PC-3 (cell line): Measurements from ENCODE around the gene SLK. TPM values are rescaled to one million over a fixed set of nuclear protein-coding genes. Genes with fewer than 3 reads are reported as not detected.

Experiments
- ATAC-seq: fragments of 200-7000 bp; cut with Tn5 transposase; 2 replicates; pipeline ENCODE4 v1.9.1; 2020; ENCODE audit warnings: mild to moderate bottlenecking, moderate library complexity
- BruUV-seq: library from RNA; stranded (reverse); fragments of 400-500 nt; replicated peaks from 2 replicates; lab custom pipeline; 2021; lab: Mats Ljungman, UMichigan
- CTCF ChIA-PET: fragments of 300-600 bp; sonication (Branson Sonifier 250); formaldehyde crosslinking; loops from one replicate; lab custom pipeline; 2022; ENCODE audit warnings: antibody characterized with exemption; lab: Charles Lee
- POLR2A ChIA-PET: fragments of 300-600 bp; sonication (Branson Sonifier 250); formaldehyde crosslinking; loops from one replicate; lab custom pipeline; 2022; ENCODE audit warnings: antibody characterized with exemption; ENCODE audit not compliant: unreplicated experiment; lab: Charles Lee
- DNase-seq: peaks from one replicate; pipeline ENCODE4 v3.0.0-alpha.2; 2015
- H2AFZ ChIP-seq: fragments of 300-600 bp; sonication (generic); 2 replicates; pipeline ENCODE4 v1.6.0; 2016; ENCODE audit warnings: antibody characterized with exemption, low read length
- H3F3A ChIP-seq: fragments of 300-600 bp; sonication (generic); one replicate; pipeline ENCODE4 v1.6.0; 2017; ENCODE audit warnings: antibody characterized with exemption, low read length, control low read depth, mild to moderate bottlenecking; ENCODE audit not compliant: unreplicated experiment
- H3K27ac ChIP-seq: fragments of 300-600 bp; sonication (generic); 2 replicates; pipeline ENCODE4 v1.5.1; 2016; ENCODE audit warnings: mild to moderate bottlenecking, low read length
- H3K27me3 ChIP-seq: fragments of 300-600 bp; sonication (generic); 2 replicates; pipeline ENCODE4 v1.6.1; 2016; ENCODE audit warnings: low read length, mixed read lengths
- H3K36me3 ChIP-seq: fragments of 300-600 bp; sonication (generic); 2 replicates; pipeline ENCODE4 v1.6.1; 2016; ENCODE audit warnings: low read depth, mixed run types, low read length, mixed read lengths
- H3K4me1 ChIP-seq: fragments of 300-600 bp; sonication (generic); 2 replicates; pipeline ENCODE4 v1.5.1; 2016; ENCODE audit warnings: low read length; ENCODE audit not compliant: insufficient read depth
- H3K4me2 ChIP-seq: fragments of 300-600 bp; sonication (generic); 2 replicates; pipeline ENCODE4 v1.6.0; 2016; ENCODE audit warnings: low read length
- H3K4me3 ChIP-seq: fragments of 300-600 bp; sonication (generic); 2 replicates; pipeline ENCODE4 v1.5.1; 2016; ENCODE audit warnings: mild to moderate bottlenecking, low read length, mixed read lengths
- H3K79me2 ChIP-seq: fragments of 300-600 bp; sonication (generic); 2 replicates; pipeline ENCODE4 v1.6.1; 2017; ENCODE audit warnings: low read length, mixed read lengths
- H3K9ac ChIP-seq: fragments of 300-600 bp; sonication (generic); 2 replicates; pipeline ENCODE4 v1.6.0; 2016; ENCODE audit warnings: mild to moderate bottlenecking, low read length
- H3K9me2 ChIP-seq: fragments of 300-600 bp; sonication (generic); replicated peaks from 2 replicates; pipeline ENCODE4 v1.6.1; 2016; ENCODE audit warnings: mixed run types, low read length, mixed read lengths
- H3K9me3 ChIP-seq: fragments of 300-600 bp; sonication (generic); 2 replicates; pipeline ENCODE4 v1.6.1; 2016; ENCODE audit warnings: low read length, mixed read lengths
- H4K20me1 ChIP-seq: fragments of 300-600 bp; sonication (generic); 2 replicates; pipeline ENCODE4 v1.6.1; 2016; ENCODE audit warnings: low read length, mixed read lengths
- EZH2 ChIP-seq: fragments of 300-600 bp; sonication (generic); IDR thresholded peaks from one replicate; pipeline ENCODE4 v1.6.1; 2017; ENCODE audit warnings: antibody characterized with exemption, mild to moderate bottlenecking, low read length; ENCODE audit not compliant: unreplicated experiment
- EZH2phosphoT487 ChIP-seq: fragments of 300-600 bp; sonication (generic); IDR thresholded peaks from 2 replicates; pipeline ENCODE4 v1.6.1; 2018; ENCODE audit warnings: mild to moderate bottlenecking, antibody characterized with exemption, low read length, borderline replicate concordance
- intact Hi-C: fragments of 100-400 bp; cut with micrococcal nuclease; formaldehyde crosslinking; loops from 2 replicates; pipeline ENCODE4 v1.9.0; 2023
- total RNA-seq: library from RNA; depleted of rRNA; stranded (reverse); fragments of >200 nt; gene quantifications from 2 replicates; pipeline ENCODE4 v1.2.3, GENCODE V29; 2014
- TF ChIP-seq, protein P1 (sequence below): fragments of 300-600 bp; sonication (generic); conservative IDR thresholded peaks from 2 replicates; pipeline ENCODE4 v1.5.1; 2017; ENCODE audit warnings: antibody characterized with exemption, low read depth, mild to moderate bottlenecking, low read length

Gene SLK
- total RNA-seq, 1 experiment from 2014 or later: 20.2 TPM

DNA sequence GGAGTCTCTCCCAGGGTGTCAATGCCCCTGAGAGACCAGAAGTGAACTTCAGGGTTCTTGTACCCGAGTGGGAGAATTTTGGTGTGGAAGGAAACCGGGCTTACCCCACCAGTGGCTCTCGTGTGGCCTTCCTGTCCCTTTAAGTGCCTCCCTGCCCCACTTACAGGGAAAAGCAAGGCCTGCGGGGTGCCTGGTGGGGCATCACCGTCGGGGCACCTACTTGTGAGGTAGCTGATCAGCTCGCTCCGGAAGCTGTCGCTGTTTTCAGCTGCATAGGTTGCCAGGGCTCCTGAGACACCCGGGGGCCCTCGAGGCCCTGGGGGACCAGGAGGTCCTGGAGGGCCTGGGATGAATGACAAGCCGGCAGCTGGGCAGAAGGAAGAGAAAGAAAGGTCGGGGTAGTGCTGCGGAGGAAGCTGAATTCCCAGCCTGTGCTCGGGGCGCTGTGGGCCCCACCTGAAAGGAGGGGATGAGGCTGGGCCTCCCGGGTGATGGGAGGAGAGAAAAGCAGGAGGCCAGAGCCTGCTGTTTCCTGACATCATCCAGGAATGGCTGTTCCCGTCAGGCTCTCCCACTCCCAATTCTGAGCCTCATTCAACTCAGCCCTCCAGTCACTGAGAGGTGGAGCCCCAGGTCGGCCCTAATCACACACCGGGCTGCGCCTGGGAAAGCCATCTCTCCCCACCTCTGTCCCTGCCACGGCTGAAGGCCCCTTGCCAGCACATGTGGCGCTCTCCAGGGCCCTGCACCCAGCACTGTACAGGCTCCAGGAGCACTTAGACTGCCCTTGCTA, 67.7 kb downstream of the SLK start:
- no peaks in the 10 kb centered on the region for H3K27me3 ChIP-seq
- ATAC-seq (peak; percentile 12; the same call in 1 of the 2 replicates), DNase-seq (no peak)
- H3K9me3 ChIP-seq: no peaks in the 10 kb centered on the region
- no peaks in the 10 kb centered on the region for H4K20me1 ChIP-seq
- H3K36me3 ChIP-seq: no peaks in the 10 kb centered on the region
- H3K79me2 ChIP-seq: no peaks in the 10 kb centered on the region
- no peaks in the 10 kb centered on the region for H3K4me1 ChIP-seq
- intact Hi-C loops: no loop called here
- TF ChIP-seq, protein P1, sequence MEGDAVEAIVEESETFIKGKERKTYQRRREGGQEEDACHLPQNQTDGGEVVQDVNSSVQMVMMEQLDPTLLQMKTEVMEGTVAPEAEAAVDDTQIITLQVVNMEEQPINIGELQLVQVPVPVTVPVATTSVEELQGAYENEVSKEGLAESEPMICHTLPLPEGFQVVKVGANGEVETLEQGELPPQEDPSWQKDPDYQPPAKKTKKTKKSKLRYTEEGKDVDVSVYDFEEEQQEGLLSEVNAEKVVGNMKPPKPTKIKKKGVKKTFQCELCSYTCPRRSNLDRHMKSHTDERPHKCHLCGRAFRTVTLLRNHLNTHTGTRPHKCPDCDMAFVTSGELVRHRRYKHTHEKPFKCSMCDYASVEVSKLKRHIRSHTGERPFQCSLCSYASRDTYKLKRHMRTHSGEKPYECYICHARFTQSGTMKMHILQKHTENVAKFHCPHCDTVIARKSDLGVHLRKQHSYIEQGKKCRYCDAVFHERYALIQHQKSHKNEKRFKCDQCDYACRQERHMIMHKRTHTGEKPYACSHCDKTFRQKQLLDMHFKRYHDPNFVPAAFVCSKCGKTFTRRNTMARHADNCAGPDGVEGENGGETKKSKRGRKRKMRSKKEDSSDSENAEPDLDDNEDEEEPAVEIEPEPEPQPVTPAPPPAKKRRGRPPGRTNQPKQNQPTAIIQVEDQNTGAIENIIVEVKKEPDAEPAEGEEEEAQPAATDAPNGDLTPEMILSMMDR: no peak
- TF ChIP-seq EZH2phosphoT487: no peak
- no peak for TF ChIP-seq EZH2
- no peak overlapping the region for H3K4me2 ChIP-seq
- no peak overlapping the region for H3K9ac ChIP-seq
- no peaks in the 10 kb centered on the region for H3K9me2 ChIP-seq
- no peak overlapping the region for H2AFZ ChIP-seq
- ChIA-PET CTCF (no interaction called here), POLR2A (interaction anchor here (0.6 kb wide), 1 partner anchor 147 kb away, joined by 7 read pairs; no protein-coding TSS in a partner anchor)
- no TSS peak for BruUV-seq
- no peak overlapping the region for H3K27ac ChIP-seq
- H3K4me3 ChIP-seq: no peak overlapping the region
- H3F3A ChIP-seq: no peaks in the 10 kb centered on the region

DNA sequence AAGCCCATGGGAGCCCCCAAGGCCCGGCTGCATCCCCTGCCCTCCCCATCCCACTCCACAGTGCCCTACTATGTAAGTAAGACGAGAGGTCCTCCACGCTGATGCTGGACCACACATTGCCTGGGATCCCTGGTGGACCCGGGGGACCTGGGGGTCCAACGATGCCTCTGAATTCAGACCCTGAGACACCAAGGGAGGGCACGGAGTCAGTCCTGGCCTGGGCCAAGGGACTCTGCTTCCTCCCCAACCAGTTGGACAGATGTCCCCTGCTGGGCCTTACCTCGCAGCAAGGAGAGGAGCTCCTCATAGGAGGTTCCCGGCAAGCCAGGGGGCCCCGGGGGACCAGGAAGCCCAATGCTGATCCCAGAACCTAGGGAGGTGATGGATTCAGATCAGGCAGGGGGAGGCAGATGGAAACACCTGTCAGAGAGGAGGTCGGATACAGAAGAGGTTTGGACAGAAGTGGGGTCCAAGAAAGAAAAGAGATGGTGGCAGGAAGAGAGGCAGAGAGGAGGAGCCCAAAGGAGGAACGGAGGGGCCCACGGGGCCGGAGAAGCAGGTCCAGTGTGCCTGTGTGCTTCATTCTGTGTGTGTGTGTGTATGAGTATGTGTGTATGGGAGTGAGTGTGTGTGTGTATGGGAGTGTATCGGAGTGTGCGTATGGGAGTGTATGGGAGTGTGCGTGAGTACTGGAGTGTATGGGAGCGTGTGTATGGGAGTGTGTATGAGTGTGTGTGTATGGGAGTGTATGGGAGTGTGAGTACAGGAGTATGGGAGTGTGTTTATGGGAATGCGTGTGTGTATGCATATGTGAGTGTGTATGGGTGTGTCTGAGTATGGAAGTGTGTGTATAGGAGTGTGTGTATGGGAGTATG, 68.5 kb downstream of the SLK start:
- BruUV-seq: no TSS peak
- H3K9me2 ChIP-seq: no peaks in the 10 kb centered on the region
- no peak overlapping the region for H3K9ac ChIP-seq
- TF ChIP-seq EZH2phosphoT487: no peak
- TF ChIP-seq EZH2: no peak
- TF ChIP-seq, protein P1: no peak
- H3K4me3 ChIP-seq: no peak overlapping the region
- H3K4me1 ChIP-seq: no peaks in the 10 kb centered on the region
- H3K36me3 ChIP-seq: no peaks in the 10 kb centered on the region
- H3F3A ChIP-seq: no peaks in the 10 kb centered on the region
- H2AFZ ChIP-seq: no peak overlapping the region
- ChIA-PET CTCF (interaction anchor here (0.5 kb wide), 1 partner anchor 14 kb away, joined by 3 read pairs; no protein-coding TSS in a partner anchor), POLR2A (no interaction called here)
- DNase-seq: no peak
- no peak overlapping the region for H3K27ac ChIP-seq
- no peaks in the 10 kb centered on the region for H3K27me3 ChIP-seq
- no peaks in the 10 kb centered on the region for H3K79me2 ChIP-seq
- intact Hi-C loops: no loop called here
- H4K20me1 ChIP-seq: no peaks in the 10 kb centered on the region
- no peak overlapping the region for H3K4me2 ChIP-seq
- ATAC-seq: no peak; the same call in 1 of the 2 replicates
- H3K9me3 ChIP-seq: no peaks in the 10 kb centered on the region
